HEK293T (cell line): ENCODE measurements around the gene MT3.

Source experiments
- CTCF ChIA-PET: fragments of 350-600 bp; formaldehyde crosslinking; extraction: SDS; loops from one replicate; lab custom pipeline; 2021; ENCODE audit warnings: antibody characterized with exemption, inconsistent platforms; lab: Yijun Ruan, JAX
- POLR2A ChIA-PET: fragments of 350-600 bp; formaldehyde crosslinking; extraction: SDS; loops from one replicate; lab custom pipeline; 2020; ENCODE audit warnings: antibody characterized with exemption, inconsistent platforms; lab: Yijun Ruan, JAX
- DNase-seq: peaks from one replicate; pipeline ENCODE4 v3.0.0; 2012; ENCODE audit warnings: mixed read lengths; ENCODE audit errors: extremely low spot score
- ARNT ChIP-seq: fragments of 450-650 bp; IDR thresholded peaks from 2 replicates; pipeline ENCODE4 v1.6.1; 2017; ENCODE audit warnings: mild to moderate bottlenecking
- BHLHE40 ChIP-seq: fragments of 450-650 bp; IDR thresholded peaks from 2 replicates; pipeline ENCODE4 v1.6.1; 2016; ENCODE audit warnings: mild to moderate bottlenecking, moderate library complexity, borderline replicate concordance
- CTBP1 ChIP-seq: fragments of 450-650 bp; IDR thresholded peaks from 2 replicates; pipeline ENCODE4 v1.6.1; 2016; ENCODE audit warnings: borderline replicate concordance
- ELF4 ChIP-seq: fragments of 450-650 bp; IDR thresholded peaks from 2 replicates; pipeline ENCODE4 v1.6.1; 2017; ENCODE audit warnings: antibody characterized with exemption
- FOXA1 ChIP-seq: fragments of 450-650 bp; IDR thresholded peaks from 2 replicates; pipeline ENCODE4 v1.6.1; 2016; ENCODE audit warnings: mild to moderate bottlenecking
- FOXK2 ChIP-seq: fragments of 450-650 bp; IDR thresholded peaks from 2 replicates; pipeline ENCODE4 v1.6.1; 2016; ENCODE audit warnings: mild to moderate bottlenecking
- FOXM1 ChIP-seq: fragments of 450-650 bp; IDR thresholded peaks from 2 replicates; pipeline ENCODE4 v1.6.1; 2017; ENCODE audit warnings: mild to moderate bottlenecking, borderline replicate concordance
- HDGF ChIP-seq: fragments of 450-650 bp; IDR thresholded peaks from 2 replicates; pipeline ENCODE4 v1.6.1; 2017; ENCODE audit warnings: antibody characterized with exemption, borderline replicate concordance
- L3MBTL2 ChIP-seq: fragments of 450-650 bp; conservative IDR thresholded peaks from 2 replicates; pipeline ENCODE4 v1.6.1; 2016; ENCODE audit warnings: mild to moderate bottlenecking
- LEF1 ChIP-seq: fragments of 450-650 bp; IDR thresholded peaks from 2 replicates; pipeline ENCODE4 v1.6.1; 2017; ENCODE audit warnings: mild to moderate bottlenecking, borderline replicate concordance
- NFRKB ChIP-seq: fragments of 450-650 bp; IDR thresholded peaks from 2 replicates; pipeline ENCODE4 v1.6.1; 2016; ENCODE audit warnings: mild to moderate bottlenecking, moderate library complexity
- PKNOX1 ChIP-seq: fragments of 450-650 bp; IDR thresholded peaks from 2 replicates; pipeline ENCODE4 v1.6.1; 2016
- SP1 ChIP-seq: fragments of 450-650 bp; IDR thresholded peaks from 2 replicates; pipeline ENCODE4 v1.6.1; 2017
- SUZ12 ChIP-seq: fragments of 450-650 bp; IDR thresholded peaks from 2 replicates; pipeline ENCODE4 v1.6.1; 2016; ENCODE audit warnings: mild to moderate bottlenecking
- TARDBP ChIP-seq: fragments of 450-650 bp; IDR thresholded peaks from 2 replicates; pipeline ENCODE4 v1.6.1; 2016
- ZNF384 ChIP-seq: fragments of 450-650 bp; IDR thresholded peaks from 2 replicates; pipeline ENCODE4 v1.6.1; 2016

The MT3 gene

GRCh38 chr16:56610017-56610608 is 20.8 kb downstream of the MT3 start:
- POLR2A ChIA-PET: no interaction called here
- TF ChIP-seq HDGF (no peak), ELF4 (no peak), BHLHE40 (no peak)
- DNase-seq: no peak
- CTCF ChIA-PET: interaction anchor here (0.7 to 1.9 kb wide), 2 partner anchors 92 to 149 kb away, joined by 4 to 5 read pairs; no protein-coding TSS in a partner anchor

GRCh38 chr16:56610609-56611111 is 21.3 kb downstream of the MT3 start:
- ChIA-PET CTCF (interaction anchor here (1.9 kb wide), 1 partner anchor 91 kb away, joined by 5 read pairs; no protein-coding TSS in a partner anchor), POLR2A (no interaction called here)
- TF ChIP-seq FOXM1 (no peak), FOXA1 (no peak), SUZ12 (no peak), ARNT (no peak), BHLHE40 (no peak), PKNOX1 (no peak), CTBP1 (no peak), TARDBP (no peak), ZNF384 (no peak), NFRKB (no peak), SP1 (no peak), LEF1 (no peak), HDGF (no peak), FOXK2 (no peak)
- no peak for DNase-seq

GRCh38 chr16:56611281-56611833 is 22.0 kb downstream of the MT3 start:
- DNase-seq: no peak
- ChIA-PET POLR2A (no interaction called here), CTCF (interaction anchor here (1.1 to 1.4 kb wide), 2 partner anchors 11 to 91 kb away, joined by 3 to 5 read pairs; no protein-coding TSS in a partner anchor)
- TF ChIP-seq TARDBP: no peak
- TF ChIP-seq ELF4: no peak
- TF ChIP-seq FOXA1: no peak
- TF ChIP-seq FOXM1: no peak
- TF ChIP-seq PKNOX1: no peak
- no peak for TF ChIP-seq SP1
- TF ChIP-seq ARNT: no peak
- no peak for TF ChIP-seq BHLHE40
- no peak for TF ChIP-seq FOXK2

DNA sequence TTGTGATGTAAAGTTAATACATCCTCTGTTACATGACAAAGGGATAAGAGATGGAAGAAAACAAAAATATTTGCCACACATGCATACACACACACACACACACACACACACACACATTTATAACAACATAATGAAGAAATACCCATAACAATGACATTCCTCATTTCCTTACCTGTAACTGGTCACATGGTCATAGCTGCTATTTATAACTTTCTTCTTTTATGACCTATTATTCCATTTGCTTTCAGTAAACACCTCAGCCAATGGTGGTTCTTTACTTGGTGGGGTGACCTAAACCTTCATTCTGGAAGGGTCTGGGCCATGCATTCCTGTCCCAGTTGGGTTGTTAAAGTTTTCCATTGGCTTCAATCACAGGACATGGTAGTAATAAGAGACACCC is 24.4 kb downstream of the MT3 start:
- no peak for TF ChIP-seq L3MBTL2
- TF ChIP-seq SP1: no peak
- no peak for TF ChIP-seq ARNT
- TF ChIP-seq HDGF: no peak
- TF ChIP-seq FOXA1: no peak
- TF ChIP-seq SUZ12: no peak
- TF ChIP-seq PKNOX1: no peak
- TF ChIP-seq LEF1: no peak
- no peak for TF ChIP-seq FOXK2
- TF ChIP-seq FOXM1: no peak
- no peak for TF ChIP-seq BHLHE40
- no peak for TF ChIP-seq ZNF384
- no peak for TF ChIP-seq ELF4
- no peak for TF ChIP-seq TARDBP
- TF ChIP-seq CTBP1: no peak
- no peak for TF ChIP-seq NFRKB
- DNase-seq: no peak
- ChIA-PET POLR2A (no interaction called here), CTCF (interaction anchor here (1.1 kb wide), 1 partner anchor 10 kb away, joined by 4 read pairs; no protein-coding TSS in a partner anchor)

DNA sequence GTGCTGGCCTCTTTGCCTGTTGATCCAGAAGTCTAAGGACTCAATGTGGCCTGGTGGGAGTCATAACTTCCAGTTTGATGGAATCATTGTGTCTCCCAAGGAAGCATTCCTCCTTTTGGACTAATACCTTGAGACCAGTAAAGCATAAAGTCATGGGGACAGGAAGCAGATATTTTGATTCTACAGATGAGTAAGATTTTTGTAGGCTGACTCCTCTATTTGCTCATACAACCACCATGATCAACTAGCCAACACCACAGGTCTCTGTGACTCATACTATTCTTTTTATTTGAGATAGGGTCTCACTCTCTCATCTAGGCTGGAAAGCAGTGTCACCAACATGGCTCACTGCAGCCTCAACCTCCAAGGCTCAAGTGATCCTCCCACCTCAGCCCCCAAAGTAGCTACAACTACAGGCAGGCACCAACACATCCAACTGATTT is 25.2 kb downstream of the MT3 start:
- POLR2A ChIA-PET: no interaction called here
- TF ChIP-seq ZNF384: no peak
- TF ChIP-seq LEF1: no peak
- TF ChIP-seq SP1: no peak
- TF ChIP-seq ARNT: no peak
- TF ChIP-seq SUZ12: no peak
- no peak for TF ChIP-seq L3MBTL2
- TF ChIP-seq BHLHE40: no peak
- TF ChIP-seq CTBP1: no peak
- TF ChIP-seq FOXK2: no peak

DNA sequence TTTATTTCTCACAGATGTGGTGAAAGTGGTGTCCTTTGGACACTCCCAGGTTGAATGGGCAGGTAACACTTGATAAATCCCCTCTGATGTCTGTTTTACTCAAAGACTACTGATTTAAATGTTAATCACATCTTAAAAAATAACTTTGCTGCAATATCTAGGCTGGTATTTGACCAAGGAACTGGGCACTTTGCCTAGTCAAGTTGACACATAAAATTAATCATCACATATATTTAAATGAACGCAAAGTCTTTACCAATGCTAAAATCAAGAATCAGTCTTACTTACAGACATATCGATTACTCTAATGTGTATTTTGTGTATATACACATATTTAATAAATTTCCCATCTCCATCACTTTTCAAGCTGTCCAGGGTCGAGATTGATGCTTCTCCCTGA is 26.0 kb downstream of the MT3 start:
- DNase-seq: no peak
- CTCF ChIA-PET: interaction anchor here (0.6 kb wide), 1 partner anchor 1170 kb away, joined by 3 read pairs; no protein-coding TSS in a partner anchor
- POLR2A ChIA-PET: no interaction called here
- TF ChIP-seq TARDBP: no peak
- TF ChIP-seq HDGF: no peak
- TF ChIP-seq NFRKB: no peak
- TF ChIP-seq CTBP1: no peak
- no peak for TF ChIP-seq ARNT
- no peak for TF ChIP-seq ZNF384
- TF ChIP-seq FOXK2: no peak
- TF ChIP-seq ELF4: no peak
- no peak for TF ChIP-seq BHLHE40
- TF ChIP-seq FOXA1: no peak
- no peak for TF ChIP-seq LEF1

More for the DNA sequence above, 25.2 kb downstream of the MT3 start:
- CTCF ChIA-PET: no interaction called here
- no peak for DNase-seq
